HCT116 (cell line): Measurements from ENCODE around the gene DOCK11. TPM values are rescaled to one million over a fixed set of nuclear protein-coding genes. Genes with fewer than 3 reads are reported as not detected.

Source experiments
- ATAC-seq: fragments of 200-7000 bp; cut with Tn5 transposase; 2 replicates; pipeline ENCODE4 v1.9.1; 2020; ENCODE audit warnings: mild to moderate bottlenecking, moderate library complexity
- BruUV-seq: library from RNA; stranded (reverse); fragments of 400-500 nt; replicated peaks from 2 replicates; lab custom pipeline; 2021; lab: Mats Ljungman, UMichigan
- CTCF ChIA-PET: fragments of 300-600 bp; sonication (Branson Sonifier 250); formaldehyde crosslinking; loops from one replicate; lab custom pipeline; 2021; ENCODE audit warnings: antibody characterized with exemption; lab: Charles Lee
- POLR2A ChIA-PET: fragments of 300-600, 350-600 bp; sonication (Branson Sonifier 250); formaldehyde crosslinking; loops from one replicate; lab custom pipeline; 2021; ENCODE audit warnings: antibody characterized with exemption; lab: Charles Lee
- RAD21 ChIA-PET, 2 experiments: fragments of 300-600 bp; sonication (Branson Sonifier 250); formaldehyde crosslinking; loops; one replicate each; lab custom pipeline; 2023; ENCODE audit warnings: low total read pairs in 2 of 2; ENCODE audit not compliant: uncharacterized antibody in 2 of 2, unreplicated experiment in 2 of 2, low non-redundant PET in 1 of 2; lab: Charles Lee
- DNase-seq: peaks from one replicate; pipeline ENCODE4 v3.0.0-alpha.2; 2010; ENCODE audit warnings: low read depth, low spot score
- H2AFZ ChIP-seq: fragments of 200-600 bp; shearing (Covaris generic), sonication (generic); 2 replicates; pipeline ENCODE4 v1.6.1; 2017; ENCODE audit warnings: low read depth, mixed run types, mixed read lengths, antibody characterized with exemption, low read length; ENCODE audit not compliant: poor library complexity, severe bottlenecking
- H3K27ac ChIP-seq: 2 replicates; pipeline ENCODE4 v1.5.1; 2012; ENCODE audit warnings: low read depth, low read length
- H3K27me3 ChIP-seq: fragments of 200-600 bp; sonication (generic); 2 replicates; pipeline ENCODE4 v1.6.1; 2016; ENCODE audit warnings: mixed run types, low read length, mixed read lengths; ENCODE audit not compliant: insufficient read depth
- H3K36me3 ChIP-seq, 2 experiments: fragments of 200-500 bp in 1 of 2; fragments of 200-600 bp in 1 of 2; sonication (Bioruptor generic) in 1 of 2; sonication (generic) in 1 of 2; 2 replicates each; pipeline versions ENCODE4 v1.5.1 to v1.6.1; 2014 to 2016; ENCODE audit warnings: low read length in 2 of 2, inconsistent platforms in 1 of 2, mixed read lengths in 1 of 2, mixed run types in 1 of 2; ENCODE audit not compliant: insufficient read depth in 2 of 2, control insufficient read depth in 1 of 2
- H3K4me1 ChIP-seq, 2 experiments: fragments of 200-600 bp in 1 of 2; sonication (generic) in 1 of 2; 2 replicates each; pipeline versions ENCODE4 v1.5.1 to v1.6.1; 2012 to 2017; ENCODE audit warnings: low read length in 2 of 2, inconsistent platforms in 1 of 2, mild to moderate bottlenecking in 1 of 2, mixed read lengths in 1 of 2, mixed run types in 1 of 2, moderate library complexity in 1 of 2; ENCODE audit not compliant: insufficient read depth in 2 of 2, control insufficient read depth in 1 of 2
- H3K4me2 ChIP-seq: fragments of 200-600 bp; sonication (generic); 2 replicates; pipeline ENCODE4 v1.6.1; 2017; ENCODE audit warnings: mixed run types, low read length, mixed read lengths
- H3K4me3 ChIP-seq, 2 experiments: fragments of 200-600 bp in 1 of 2; sonication (generic) in 1 of 2; replicated peaks in 1 of 2; 2 replicates each; pipeline ENCODE4 v1.5.1; 2011 to 2016; ENCODE audit warnings: low read length in 2 of 2, control low read depth in 1 of 2, low read depth in 1 of 2, mild to moderate bottlenecking in 1 of 2, mixed read lengths in 1 of 2, mixed run types in 1 of 2
- H3K79me2 ChIP-seq: fragments of 200-600 bp; sonication (generic); 2 replicates; pipeline ENCODE4 v1.6.1; 2017; ENCODE audit warnings: mild to moderate bottlenecking, mixed run types, low read length, moderate library complexity, mixed read lengths; ENCODE audit not compliant: insufficient read depth
- H3K9ac ChIP-seq: fragments of 200-600 bp; sonication (generic); 2 replicates; pipeline ENCODE4 v1.6.1; 2016; ENCODE audit warnings: low read length, mixed read lengths
- H3K9me2 ChIP-seq: fragments of 200-600 bp; sonication (generic), shearing (Covaris generic); 2 replicates; pipeline ENCODE4 v1.6.1; 2017; ENCODE audit warnings: mixed run types, mild to moderate bottlenecking, moderate library complexity; ENCODE audit not compliant: insufficient read depth
- H3K9me3 ChIP-seq, 2 experiments: fragments of 200-500 bp in 1 of 2; fragments of 200-600 bp in 1 of 2; sonication (Bioruptor generic) in 1 of 2; sonication (generic) in 1 of 2; 2 replicates each; pipeline ENCODE4 v1.6.1; 2014 to 2017; ENCODE audit warnings: low read length in 2 of 2, mixed read lengths in 2 of 2, inconsistent platforms in 1 of 2, low read depth in 1 of 2, mild to moderate bottlenecking in 1 of 2, mixed run types in 1 of 2, moderate library complexity in 1 of 2; ENCODE audit not compliant: control insufficient read depth in 1 of 2, insufficient read depth in 1 of 2
- H4K20me1 ChIP-seq: fragments of 200-600 bp; sonication (generic), shearing (Covaris generic); 2 replicates; pipeline ENCODE4 v1.6.1; 2017; ENCODE audit warnings: mixed run types, mild to moderate bottlenecking, moderate library complexity; ENCODE audit not compliant: insufficient read depth
- CBX3 ChIP-seq: IDR thresholded peaks from 2 replicates; pipeline ENCODE4 v1.6.1; 2012; ENCODE audit warnings: low read depth
- CTCF ChIP-seq, 3 experiments: fragments of 200-600 bp in 1 of 3; sonication (generic) in 1 of 3; IDR thresholded peaks in 2 of 3; conservative IDR thresholded peaks in 1 of 3; 2 replicates each; pipeline ENCODE4 v1.5.1; 2012 to 2017; ENCODE audit warnings: low read depth in 2 of 3, low read length in 2 of 3, antibody characterized with exemption in 1 of 3, borderline replicate concordance in 1 of 3, control low read depth in 1 of 3, mild to moderate bottlenecking in 1 of 3, mixed read lengths in 1 of 3, mixed run types in 1 of 3, moderate library complexity in 1 of 3; ENCODE audit not compliant: insufficient read depth in 1 of 3
- EGR1 ChIP-seq: IDR thresholded peaks from 2 replicates; pipeline ENCODE4 v1.6.1; 2012; ENCODE audit warnings: low read depth
- EZH2 ChIP-seq: fragments of 200-600 bp; sonication (generic); IDR thresholded peaks from 2 replicates; pipeline ENCODE4 v1.6.1; 2017; ENCODE audit warnings: antibody characterized with exemption, mixed run types
- EZH2phosphoT487 ChIP-seq: fragments of 200-600 bp; IDR thresholded peaks from 2 replicates; pipeline ENCODE4 v1.6.1; 2018; ENCODE audit warnings: antibody characterized with exemption, borderline replicate concordance
- JUND ChIP-seq: IDR thresholded peaks from 2 replicates; pipeline ENCODE4 v1.6.1; 2012
- POLR2AphosphoS5 ChIP-seq: IDR thresholded peaks from 2 replicates; pipeline ENCODE4 v1.6.1; 2011; ENCODE audit warnings: mild to moderate bottlenecking, low read depth, low read length, moderate library complexity
- REST ChIP-seq: IDR thresholded peaks from 2 replicates; pipeline ENCODE4 v1.6.1; 2012; ENCODE audit warnings: low read depth
- SIN3A ChIP-seq: IDR thresholded peaks from 2 replicates; pipeline ENCODE4 v1.6.1; 2012; ENCODE audit warnings: low read depth
- SP1 ChIP-seq: IDR thresholded peaks from 2 replicates; pipeline ENCODE4 v1.6.1; 2012; ENCODE audit warnings: low read depth
- SRF ChIP-seq: IDR thresholded peaks from 2 replicates; pipeline ENCODE4 v1.6.1; 2012; ENCODE audit warnings: low read depth
- TCF7L2 ChIP-seq: IDR thresholded peaks from 2 replicates; pipeline ENCODE4 v1.7.0; 2011; ENCODE audit warnings: borderline replicate concordance, inconsistent platforms; ENCODE audit not compliant: insufficient read depth, insufficient read length; ENCODE audit errors: extremely low read depth
- YY1 ChIP-seq: IDR thresholded peaks from 2 replicates; pipeline ENCODE4 v1.6.1; 2011; ENCODE audit warnings: low read length, low read depth, moderate library complexity, mild to moderate bottlenecking; ENCODE audit not compliant: insufficient replicate concordance; ENCODE audit errors: extremely low read depth
- ZBTB33 ChIP-seq: IDR thresholded peaks from 2 replicates; pipeline ENCODE4 v1.6.1; 2011; ENCODE audit warnings: mild to moderate bottlenecking, low read length, moderate library complexity; ENCODE audit not compliant: insufficient replicate concordance; ENCODE audit errors: extremely low read depth
- ZFX ChIP-seq: fragments of 450-650 bp; IDR thresholded peaks from 2 replicates; pipeline ENCODE4 v1.6.1; 2017
- ZNF274 ChIP-seq: fragments of 200-500 bp; sonication (Bioruptor generic); IDR thresholded peaks from 2 replicates; pipeline ENCODE4 v1.6.1; 2014; ENCODE audit warnings: mild to moderate bottlenecking, low read depth, low read length, inconsistent platforms
- intact Hi-C: fragments of 100-400 bp; cut with micrococcal nuclease; formaldehyde crosslinking; loops from 2 replicates; pipeline ENCODE4 v1.10.0; 2022
- total RNA-seq: library from RNA; stranded (reverse); gene quantifications from one replicate; pipeline ENCODE4 v1.2.1, GENCODE V29; 2021; ENCODE audit not compliant: unreplicated experiment

DOCK11 gene
- total RNA-seq, 1 experiment from 2014 or later, result 0.59 TPM

GRCh38 chrX:118621081-118621759 is 125.6 kb downstream of the DOCK11 start:
- Histone ChIP-seq H3K9me2 (no peaks in the 10 kb centered on the region), H3K79me2 (no peaks in the 10 kb centered on the region), H4K20me1 (no peaks in the 10 kb centered on the region), H3K27me3 (no peaks in the 10 kb centered on the region), H2AFZ (no peak overlapping the region), H3K36me3 (no peaks in the 10 kb centered on the region), H3K4me2 (no peak overlapping the region), H3K9ac (no peak overlapping the region), H3K4me3 (no peak overlapping the region), H3K9me3 (no peaks in the 10 kb centered on the region), H3K4me1 (no peaks in the 10 kb centered on the region), H3K27ac (no peak overlapping the region)
- intact Hi-C loops, result loop anchor here (10.0 kb wide), 2 partner anchors 444 to 816 kb away; no protein-coding TSS in a partner anchor
- POLR2A ChIA-PET, result no interaction called here
- DNase-seq (no peak), ATAC-seq (no peak)
- TF ChIP-seq EZH2phosphoT487, result no peak
- TF ChIP-seq SRF, result no peak
- no peak for TF ChIP-seq TCF7L2
- no peak for TF ChIP-seq SP1
- no peak for TF ChIP-seq CTCF (IDR thresholded peaks at IDR 0.05 in 2 of 3, conservative IDR thresholded peaks at IDR 0.05 in 1 of 3; ENCODE audit: borderline replicate concordance in 1 of 3, insufficient read depth in 1 of 3, low read depth in 2 of 3, low read length in 2 of 3)
- no peak for TF ChIP-seq JUND
- TF ChIP-seq YY1, result no peak
- no peak for TF ChIP-seq SIN3A
- TF ChIP-seq ZBTB33, result no peak
- no peak for TF ChIP-seq REST
- TF ChIP-seq ZFX, result no peak
- TF ChIP-seq EZH2, result no peak
- TF ChIP-seq ZNF274, result no peak
- TF ChIP-seq POLR2AphosphoS5, result no peak
- TF ChIP-seq EGR1, result no peak
- TF ChIP-seq CBX3, result no peak
- BruUV-seq, result no TSS peak
- RAD21 ChIA-PET, result no interaction called here
- CTCF ChIA-PET, result no interaction called here
